ENCODE results near the gene SAMM50. TPM values are rescaled to one million over a fixed set of nuclear protein-coding genes. Genes with fewer than 3 reads are reported as not detected.

The SAMM50 gene
- total RNA-seq, 4 donors from 2014 or later = 31.9 to 38.3 (median 32.1) TPM

DNA sequence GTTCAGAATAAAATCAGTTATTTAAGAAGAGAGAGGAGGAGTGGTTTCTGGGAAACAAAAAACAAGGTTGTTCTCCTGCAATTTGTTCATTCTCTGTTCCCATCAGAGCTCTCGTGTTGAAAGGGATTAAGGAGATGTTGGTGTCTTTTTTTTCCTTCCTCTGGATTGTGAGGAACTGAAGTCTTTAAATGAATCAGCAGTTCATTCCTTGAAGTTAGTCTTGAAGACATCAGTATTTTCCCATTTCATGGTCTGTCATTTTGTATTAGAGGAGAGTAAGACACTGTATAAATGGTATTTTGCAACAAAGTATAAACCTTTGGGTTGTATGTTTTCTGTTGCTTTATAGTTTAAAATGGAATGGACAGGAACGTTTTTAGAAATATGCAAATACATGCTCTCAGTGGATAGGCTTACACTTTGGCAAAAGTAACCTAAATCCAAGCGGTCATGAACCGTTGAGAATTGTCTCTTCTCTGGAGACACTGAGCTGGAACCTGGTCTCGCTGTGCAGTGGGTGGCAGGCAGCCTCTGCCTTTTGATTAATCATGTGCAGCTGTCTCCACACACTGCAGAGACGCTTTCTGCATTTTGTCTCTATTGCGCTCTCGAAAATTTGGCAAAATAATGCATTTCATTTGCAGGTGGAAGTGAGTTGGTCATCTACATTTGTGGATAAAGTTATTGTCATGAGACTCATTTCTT, 33.0 kb downstream of the SAMM50 start:
- no peak overlapping the region for H3K27ac ChIP-seq
- peak; percentile 21 to 27 for DNase-seq
- H3K9me3 ChIP-seq = no peaks in the 10 kb centered on the region
- TF ChIP-seq, protein P1, sequence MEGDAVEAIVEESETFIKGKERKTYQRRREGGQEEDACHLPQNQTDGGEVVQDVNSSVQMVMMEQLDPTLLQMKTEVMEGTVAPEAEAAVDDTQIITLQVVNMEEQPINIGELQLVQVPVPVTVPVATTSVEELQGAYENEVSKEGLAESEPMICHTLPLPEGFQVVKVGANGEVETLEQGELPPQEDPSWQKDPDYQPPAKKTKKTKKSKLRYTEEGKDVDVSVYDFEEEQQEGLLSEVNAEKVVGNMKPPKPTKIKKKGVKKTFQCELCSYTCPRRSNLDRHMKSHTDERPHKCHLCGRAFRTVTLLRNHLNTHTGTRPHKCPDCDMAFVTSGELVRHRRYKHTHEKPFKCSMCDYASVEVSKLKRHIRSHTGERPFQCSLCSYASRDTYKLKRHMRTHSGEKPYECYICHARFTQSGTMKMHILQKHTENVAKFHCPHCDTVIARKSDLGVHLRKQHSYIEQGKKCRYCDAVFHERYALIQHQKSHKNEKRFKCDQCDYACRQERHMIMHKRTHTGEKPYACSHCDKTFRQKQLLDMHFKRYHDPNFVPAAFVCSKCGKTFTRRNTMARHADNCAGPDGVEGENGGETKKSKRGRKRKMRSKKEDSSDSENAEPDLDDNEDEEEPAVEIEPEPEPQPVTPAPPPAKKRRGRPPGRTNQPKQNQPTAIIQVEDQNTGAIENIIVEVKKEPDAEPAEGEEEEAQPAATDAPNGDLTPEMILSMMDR (IDR thresholded peaks at IDR 0.05) = no peak
- TF ChIP-seq POLR2A (IDR thresholded peaks at IDR 0.05) = no peak
- H3K4me1 ChIP-seq = no peaks in the 10 kb centered on the region
- intact Hi-C loops (cut with DNase I) = no loop called here
- no peak overlapping the region for H3K4me3 ChIP-seq (replicated peaks in 1 of 3)
- 38 to 44% methylated on average over 8 of the region's 8 CpGs for WGBS, 2 donors
- H3K27me3 ChIP-seq = no peaks in the 10 kb centered on the region
- peaks cover 22 to 68% of the 10 kb centered on the region in 2 donors for H3K36me3 ChIP-seq

DNA sequence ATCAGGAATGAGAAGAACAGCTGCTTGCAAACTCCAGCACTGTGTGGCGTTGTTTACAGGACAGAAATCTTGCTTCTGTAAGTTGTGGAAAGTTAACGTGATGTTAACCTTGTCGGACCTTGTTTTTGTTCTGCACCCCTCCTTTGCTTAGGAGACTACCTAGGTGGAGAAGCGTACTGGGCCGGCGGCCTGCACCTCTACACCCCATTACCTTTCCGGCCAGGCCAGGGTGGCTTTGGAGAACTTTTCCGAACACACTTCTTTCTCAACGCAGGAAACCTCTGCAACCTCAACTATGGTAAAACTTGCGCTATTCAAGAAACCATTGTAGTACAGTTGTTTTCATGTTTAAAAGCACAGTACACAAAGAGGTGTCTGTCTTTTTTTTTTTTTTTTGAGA, 33.7 kb downstream of the SAMM50 start:
- Histone ChIP-seq H3K4me3 (replicated peaks in 1 of 3) (no peak overlapping the region), H3K9me3 (no peaks in the 10 kb centered on the region), H3K4me1 (no peaks in the 10 kb centered on the region), H3K27ac (no peak overlapping the region), H3K36me3 (peaks cover 22 to 61% of the 10 kb centered on the region in 2 donors), H3K27me3 (no peaks in the 10 kb centered on the region)
- DNase-seq = no peak
- TF ChIP-seq, protein P1 (IDR thresholded peaks at IDR 0.05) = no peak
- no peak for TF ChIP-seq POLR2A (IDR thresholded peaks at IDR 0.05)
- intact Hi-C loops (cut with DNase I) = no loop called here
- WGBS, 2 donors = 94 to 95% methylated on average over 10 of the region's 10 CpGs

DNA sequence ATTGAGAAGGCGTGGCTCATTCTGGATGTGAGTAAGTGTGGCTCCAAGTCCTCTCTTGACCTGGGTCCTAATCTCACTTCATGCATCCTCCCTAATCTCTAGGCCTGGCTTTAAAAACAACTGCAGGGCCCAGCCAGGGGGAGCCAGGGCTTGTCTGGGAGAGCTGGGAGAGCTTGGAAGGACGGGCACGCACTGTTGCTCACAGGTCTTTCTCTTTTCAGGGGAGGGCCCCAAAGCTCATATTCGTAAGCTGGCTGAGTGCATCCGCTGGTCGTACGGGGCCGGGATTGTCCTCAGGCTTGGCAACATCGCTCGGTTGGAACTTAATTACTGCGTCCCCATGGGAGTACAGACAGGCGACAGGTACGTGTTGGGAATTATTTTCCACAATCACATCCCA, 34.8 kb downstream of the SAMM50 start:
- no peaks in the 10 kb centered on the region for H3K27me3 ChIP-seq
- DNase-seq = no peak
- intact Hi-C loops (cut with DNase I) = loop anchor here (5.0 kb wide), 1 partner anchor 637 kb away; no protein-coding TSS in a partner anchor
- 88 to 90% methylated on average over 12 to 13 of the region's 13 CpGs for WGBS, 2 donors
- no peak overlapping the region for H3K4me3 ChIP-seq (replicated peaks in 1 of 3)
- no peaks in the 10 kb centered on the region for H3K4me1 ChIP-seq
- no peak overlapping the region for H3K27ac ChIP-seq
- H3K36me3 ChIP-seq = peaks cover 16 to 52% of the 10 kb centered on the region in 2 donors
- H3K9me3 ChIP-seq = no peaks in the 10 kb centered on the region
- TF ChIP-seq, protein P1 (IDR thresholded peaks at IDR 0.05) = no peak
- no peak for TF ChIP-seq POLR2A (IDR thresholded peaks at IDR 0.05)

DNA sequence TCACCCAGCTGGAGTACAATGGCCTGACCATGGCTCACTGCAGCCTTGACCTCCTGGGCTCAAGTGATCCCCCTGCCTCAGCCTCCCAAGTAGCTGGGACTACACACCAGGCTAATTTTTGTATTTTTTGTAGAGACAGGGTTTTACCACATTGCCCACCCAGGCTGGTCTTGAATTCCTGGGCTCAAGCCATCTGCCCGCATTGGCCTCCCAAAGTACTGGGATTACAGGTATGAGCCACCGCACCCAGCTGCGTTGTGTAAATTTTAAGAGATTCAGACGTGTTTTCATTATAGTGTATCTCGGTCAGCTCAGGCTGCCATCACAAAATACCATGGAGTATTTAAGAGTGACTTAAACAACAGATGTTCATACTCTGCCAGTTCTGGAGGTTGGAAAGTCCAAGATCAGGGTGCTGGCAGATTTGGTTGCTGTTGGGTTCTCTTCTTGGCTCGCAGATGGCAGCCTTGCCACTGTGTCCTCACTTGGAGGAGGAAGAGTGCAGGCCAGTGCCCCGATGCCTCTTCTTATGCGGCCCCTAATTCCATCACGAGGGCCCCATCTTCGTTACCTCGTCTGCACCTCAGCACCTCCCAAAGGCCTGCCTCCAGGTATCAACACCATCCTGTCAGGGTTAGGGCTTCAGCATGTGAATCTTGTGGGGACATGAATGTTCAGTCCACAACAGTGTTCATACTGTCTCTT, 36.2 kb downstream of the SAMM50 start:
- intact Hi-C loops (cut with DNase I) = loop anchor here (5.0 kb wide), 1 partner anchor 636 kb away; no protein-coding TSS in a partner anchor
- DNase-seq = no peak
- TF ChIP-seq, protein P1 (IDR thresholded peaks at IDR 0.05) = no peak
- no peak for TF ChIP-seq POLR2A (IDR thresholded peaks at IDR 0.05)
- Histone ChIP-seq H3K36me3 (peaks cover 13 to 44% of the 10 kb centered on the region in 2 donors), H3K27ac (no peak overlapping the region), H3K4me3 (replicated peaks in 1 of 3) (no peak overlapping the region), H3K4me1 (no peaks in the 10 kb centered on the region), H3K27me3 (no peaks in the 10 kb centered on the region), H3K9me3 (no peaks in the 10 kb centered on the region)
- 96 to 97% methylated on average over 11 of the region's 11 CpGs for WGBS, 2 donors

DNA sequence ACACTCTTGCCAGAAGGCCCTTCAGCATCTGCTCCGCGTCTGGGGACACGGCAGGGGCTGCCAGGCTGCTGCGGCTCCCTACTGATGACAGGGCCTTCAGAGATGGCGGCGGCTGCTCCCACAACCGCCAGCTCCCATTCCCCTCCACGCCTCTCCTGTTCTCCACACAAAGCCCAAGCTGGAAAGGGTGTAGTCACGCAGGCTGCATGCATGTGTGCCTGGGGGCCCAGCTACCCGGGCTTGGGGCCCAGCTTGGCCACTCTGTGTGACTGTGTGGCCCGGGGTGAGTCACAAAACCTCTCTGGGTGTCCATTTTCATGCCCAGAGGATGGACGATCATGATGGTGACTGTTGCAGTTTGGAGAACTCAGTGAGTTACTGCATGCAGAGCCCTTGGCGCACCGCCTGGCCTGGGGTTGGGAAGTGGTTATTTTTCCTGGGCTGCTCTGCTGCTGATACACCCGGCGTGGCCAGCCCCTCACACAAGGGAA, 37.1 kb downstream of the SAMM50 start:
- Histone ChIP-seq H3K4me3 (replicated peaks in 1 of 3) (no peak overlapping the region), H3K27ac (no peak overlapping the region), H3K36me3 (peaks cover 17 to 49% of the 10 kb centered on the region in 2 donors), H3K9me3 (no peaks in the 10 kb centered on the region), H3K27me3 (no peaks in the 10 kb centered on the region), H3K4me1 (no peaks in the 10 kb centered on the region)
- WGBS, 2 donors = 79 to 88% methylated on average over 10 to 14 of the region's 16 CpGs
- no peak for TF ChIP-seq POLR2A (IDR thresholded peaks at IDR 0.05)
- TF ChIP-seq, protein P1 (IDR thresholded peaks at IDR 0.05) = no peak
- peak in 1 of 2 donors; percentile 14 for DNase-seq
- intact Hi-C loops (cut with DNase I) = loop anchor here (5.0 kb wide), 1 partner anchor 635 kb away; no protein-coding TSS in a partner anchor

Data from thyroid gland (tissue), 4 donors.